ENCODE data around the gene ST3GAL3.
"Not testable (repeated sequence)": the region's sequence is repeated elsewhere in the genome, so short reads cannot be mapped to it uniquely, and the experiment has no call there.

The ST3GAL3 gene

DNA sequence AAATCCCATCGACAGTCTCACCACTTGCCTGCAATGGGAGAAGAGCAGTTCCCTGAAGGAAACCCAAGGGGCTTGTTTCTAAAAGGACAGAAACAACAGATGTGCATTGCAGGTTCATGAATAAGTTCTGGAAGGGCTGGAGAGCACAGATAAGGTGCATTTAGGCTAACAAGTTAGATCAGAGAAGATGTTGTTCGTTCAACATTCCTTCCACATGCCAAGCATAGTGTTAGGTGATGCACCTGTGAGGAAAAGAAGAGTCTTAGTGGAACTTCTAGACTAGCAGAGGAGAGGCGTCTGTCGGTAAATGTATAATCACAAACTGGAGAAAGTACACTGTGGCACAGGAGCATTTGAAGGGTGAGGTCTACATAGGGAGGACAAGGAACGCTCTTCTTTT is 98.0 kb downstream of the ST3GAL3 start:
- no peak for DNase-seq (ENCODE audit: low read depth, low spot score)

DNA sequence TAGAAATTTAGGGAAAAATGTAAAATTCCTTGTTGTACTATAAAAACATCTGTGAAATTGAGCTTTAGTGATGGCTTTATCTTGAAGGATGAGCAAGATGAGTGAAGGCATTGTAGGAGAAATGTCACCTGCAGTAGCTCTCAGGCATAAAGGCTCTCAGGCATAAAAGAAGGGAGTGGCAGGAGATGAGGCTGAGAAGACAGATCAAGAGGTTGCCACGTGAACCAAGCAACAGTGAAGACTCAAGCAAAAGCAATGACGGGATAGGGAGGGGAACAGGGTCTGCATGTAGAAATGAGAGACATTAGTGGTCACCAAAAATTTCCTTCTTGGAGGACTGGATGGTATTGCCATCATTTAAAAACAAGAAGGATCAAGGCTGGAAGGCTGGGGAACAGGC is 98.8 kb downstream of the ST3GAL3 start:
- DNase-seq (ENCODE audit: low read depth, low spot score) = no peak
- H3K4me3 ChIP-seq (ENCODE audit: low read length) = no peak overlapping the region

More for the DNA sequence above, 98.0 kb downstream of the ST3GAL3 start:
- no peak overlapping the region for H3K4me3 ChIP-seq (ENCODE audit: low read length)

DNA sequence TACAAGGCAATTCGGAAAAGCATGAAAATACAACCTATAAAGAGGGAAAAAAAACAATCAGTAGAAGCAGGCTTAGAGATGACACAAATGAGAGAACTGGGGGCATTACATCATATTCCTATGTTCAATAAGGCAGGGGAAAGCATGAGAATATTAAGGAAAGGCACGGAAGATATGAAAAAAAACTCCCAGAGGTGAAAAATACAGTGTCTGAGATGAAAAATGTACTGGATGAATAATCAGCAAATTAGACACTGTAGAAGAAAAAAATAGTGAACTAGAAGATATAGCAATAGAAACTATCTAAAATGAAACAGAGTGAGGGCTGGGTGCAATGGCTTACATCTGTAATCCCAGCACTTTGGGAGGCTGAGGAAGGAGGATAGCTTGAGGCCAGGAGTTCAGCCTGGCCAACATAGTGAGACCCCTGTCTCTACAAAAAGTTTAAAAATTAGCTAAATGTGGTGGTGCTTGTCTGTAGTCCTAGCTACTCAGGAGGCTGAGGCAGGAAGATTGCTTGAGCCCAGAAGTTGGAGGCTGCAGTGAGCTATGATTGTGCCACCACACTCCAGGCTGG is 101.8 kb downstream of the ST3GAL3 start:
- no peak overlapping the region for H3K4me3 ChIP-seq (ENCODE audit: low read length)
- no peak for DNase-seq (ENCODE audit: low read depth, low spot score)

DNA sequence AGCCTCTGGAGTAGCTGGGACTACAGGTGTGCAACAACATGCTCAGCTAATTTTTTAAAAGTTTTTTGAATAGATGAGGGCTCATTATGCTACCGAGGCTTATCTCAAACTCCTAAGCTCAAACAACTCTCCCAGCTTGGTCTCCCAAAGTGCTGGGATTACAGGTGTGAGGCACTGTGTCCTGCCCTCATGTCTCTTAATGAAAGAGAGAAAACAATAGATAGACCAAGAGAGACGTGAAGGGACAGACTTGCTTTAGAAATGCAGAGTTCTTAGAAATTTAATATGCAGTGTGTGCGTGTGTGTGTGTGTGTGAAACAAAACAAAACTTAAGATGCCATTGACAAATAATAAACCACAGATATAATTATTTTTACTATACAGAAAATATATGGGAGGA is 105.2 kb downstream of the ST3GAL3 start:
- no peak overlapping the region for H3K4me3 ChIP-seq (ENCODE audit: low read length)
- no peak for DNase-seq (ENCODE audit: low read depth, low spot score)

DNA sequence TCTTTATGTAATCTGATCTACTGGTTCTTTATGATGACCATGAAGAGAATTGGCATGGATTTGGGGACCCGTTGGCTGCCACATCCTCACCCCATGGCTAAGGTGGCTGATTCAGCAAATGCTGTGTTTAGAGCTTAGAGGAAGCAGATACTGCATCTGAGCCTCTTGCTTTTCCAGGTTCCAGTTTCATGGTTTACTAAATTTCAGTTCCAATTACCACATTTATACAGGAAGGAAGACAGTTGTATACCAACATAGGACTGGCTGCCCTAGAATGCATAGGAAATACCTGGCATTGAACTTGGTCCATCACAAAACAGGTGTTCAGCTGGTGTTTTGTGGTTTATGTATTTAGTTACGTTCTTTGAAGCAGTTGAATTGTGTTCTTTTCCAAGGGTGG is 107.1 kb downstream of the ST3GAL3 start:
- no peak overlapping the region for H3K4me3 ChIP-seq (ENCODE audit: low read length)
- DNase-seq (ENCODE audit: low read depth, low spot score) = peak; percentile 44

DNA sequence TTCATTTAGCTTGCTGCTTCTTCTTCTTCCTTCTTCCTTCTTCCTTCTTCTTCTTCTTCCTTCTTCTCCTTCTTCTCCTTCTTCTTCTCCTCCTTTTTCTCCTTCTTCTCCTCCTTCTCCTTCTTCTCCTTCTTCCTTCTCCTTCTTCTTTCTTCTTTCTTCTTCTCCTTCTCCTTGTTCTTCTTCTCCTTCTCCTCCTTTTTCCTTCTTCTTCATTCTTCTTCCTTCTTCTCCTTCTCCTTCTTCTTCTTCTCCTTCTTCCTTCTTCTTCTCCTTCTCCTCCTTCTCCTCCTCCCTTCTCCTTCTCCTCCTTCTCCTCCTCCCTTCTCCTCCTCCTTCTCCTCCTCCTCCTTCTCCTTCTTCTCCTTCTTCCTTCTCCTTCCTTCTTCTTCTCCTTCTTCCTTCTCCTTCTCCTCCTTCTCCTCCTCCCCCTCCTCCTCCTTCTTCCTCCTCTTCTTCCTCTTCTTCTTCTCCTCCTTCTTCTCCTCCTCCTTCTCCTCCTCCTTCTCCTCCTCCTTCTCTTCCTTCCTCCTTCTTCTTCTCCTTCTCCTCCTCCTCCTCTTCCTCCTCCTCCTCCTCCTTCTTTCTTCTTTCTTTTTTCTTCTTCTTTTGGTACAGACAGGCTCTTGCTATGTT is 110.1 kb downstream of the ST3GAL3 start:
- no peak for DNase-seq (ENCODE audit: low read depth, low spot score)
- no peak overlapping the region for H3K4me3 ChIP-seq (ENCODE audit: low read length)

DNA sequence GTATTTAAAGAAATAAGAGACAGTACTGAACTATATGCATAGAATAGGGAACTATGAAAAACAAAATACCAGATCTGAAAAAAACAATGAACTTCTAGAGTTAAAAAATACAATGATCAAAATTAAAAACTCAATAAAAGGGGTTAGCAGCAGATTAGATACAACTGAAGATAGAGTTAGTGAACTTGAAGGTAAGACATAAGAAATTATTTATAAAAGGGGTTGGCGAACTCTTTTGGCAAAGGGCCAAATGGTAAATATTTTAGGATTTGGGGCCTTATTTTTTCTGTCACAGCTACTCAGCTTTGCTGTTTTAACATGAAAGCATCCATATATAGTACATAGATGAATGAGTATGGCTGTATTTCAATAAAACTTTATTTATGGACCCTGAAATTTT is 111.4 kb downstream of the ST3GAL3 start:
- DNase-seq (ENCODE audit: low read depth, low spot score) = no peak
- no peak overlapping the region for H3K4me3 ChIP-seq (ENCODE audit: low read length)

DNA sequence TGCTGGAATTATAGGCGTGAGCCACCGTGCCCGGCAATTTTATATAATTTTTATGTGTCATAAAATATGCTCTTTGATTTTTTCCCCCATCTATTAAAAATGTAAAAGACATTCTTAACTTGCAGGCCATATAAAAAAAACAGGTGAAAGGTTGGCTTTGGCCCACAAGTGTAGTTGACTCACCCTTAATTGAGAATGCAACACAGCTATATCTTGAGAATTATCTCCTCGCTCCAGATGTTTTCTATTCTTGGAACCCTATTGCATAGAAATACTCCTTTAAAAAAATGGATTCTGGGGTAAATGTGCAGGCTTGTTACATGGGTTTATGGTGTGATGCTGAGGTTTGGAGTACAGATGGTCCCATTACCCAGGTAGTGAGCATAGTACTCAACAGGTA is 112.0 kb downstream of the ST3GAL3 start:
- no peak overlapping the region for H3K4me3 ChIP-seq (ENCODE audit: low read length)
- DNase-seq (ENCODE audit: low read depth, low spot score) = no peak

DNA sequence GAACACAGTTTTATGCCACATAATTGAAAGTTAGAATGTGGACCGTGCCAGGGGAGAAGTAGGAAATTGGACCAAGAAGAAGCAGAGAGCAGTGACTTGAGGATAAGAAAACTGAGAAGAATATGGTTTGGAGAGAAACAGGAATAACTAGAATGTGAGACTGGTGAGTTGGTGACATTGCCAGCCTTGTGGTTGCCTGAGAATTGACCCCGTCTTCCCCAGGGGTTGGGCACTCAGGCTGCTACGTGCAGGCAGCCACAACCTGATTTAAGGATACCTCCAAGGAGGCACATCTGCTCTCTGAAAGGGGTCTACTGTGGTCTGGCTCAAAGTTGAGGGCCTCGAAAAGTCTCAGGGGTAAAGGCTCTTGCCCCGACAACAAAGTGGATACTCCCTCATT is 114.1 kb downstream of the ST3GAL3 start:
- DNase-seq (ENCODE audit: low read depth, low spot score) = no peak

DNA sequence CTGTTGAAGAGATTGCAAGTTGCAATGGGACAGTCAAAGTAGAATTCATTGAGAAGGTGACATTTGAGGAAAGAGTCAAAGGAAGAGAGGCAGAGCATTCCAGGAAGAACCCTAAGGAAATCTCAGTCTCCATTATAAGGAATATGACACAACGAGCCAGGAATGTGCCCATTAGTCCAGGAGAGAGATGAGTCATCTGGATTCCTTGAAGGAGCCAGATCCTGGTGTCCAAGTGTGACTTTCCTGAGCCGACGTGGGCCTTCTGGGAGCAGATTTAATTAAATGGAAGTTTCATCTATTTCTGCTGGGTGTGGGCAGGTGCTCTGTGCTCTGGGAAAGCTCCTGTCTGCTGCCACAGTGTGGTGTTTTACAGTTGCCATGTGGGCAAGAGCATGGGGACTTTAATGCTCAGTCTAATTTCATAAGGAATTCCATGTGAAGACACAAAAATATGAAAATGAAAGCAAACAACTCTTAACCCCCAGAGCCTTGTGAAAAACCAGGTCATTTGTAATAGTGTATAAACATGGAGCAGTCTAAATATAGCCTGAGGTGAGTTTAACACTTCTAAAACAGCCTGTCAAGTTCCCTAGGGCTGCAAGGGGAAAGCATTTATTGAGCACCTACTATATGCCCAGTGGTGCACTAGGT is 114.8 kb downstream of the ST3GAL3 start:
- H3K4me3 ChIP-seq (ENCODE audit: low read length) = no peak overlapping the region
- no peak for DNase-seq (ENCODE audit: low read depth, low spot score)

More for the DNA sequence above, 114.1 kb downstream of the ST3GAL3 start:
- no peak overlapping the region for H3K4me3 ChIP-seq (ENCODE audit: low read length)

DNA sequence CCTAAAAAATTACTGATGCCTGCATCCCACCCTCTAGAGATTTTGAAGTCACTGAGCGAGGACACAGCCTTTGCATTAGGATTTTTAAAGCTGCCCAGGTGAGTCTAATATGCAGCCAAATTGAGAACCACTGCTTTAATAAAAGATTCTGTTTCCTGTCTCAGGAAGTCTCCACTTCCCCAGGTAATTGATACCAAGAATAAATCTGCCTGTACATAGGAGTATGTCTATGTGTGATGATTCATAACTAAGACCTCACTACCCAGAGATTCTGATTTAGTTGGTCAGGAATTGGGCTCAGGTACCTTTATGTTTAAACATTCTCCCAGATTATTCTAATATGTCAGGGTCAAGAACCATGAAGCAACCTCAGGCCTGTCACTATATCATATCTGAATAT is 117.5 kb downstream of the ST3GAL3 start:
- H3K4me3 ChIP-seq (ENCODE audit: low read length) = no peak overlapping the region
- no peak for DNase-seq (ENCODE audit: low read depth, low spot score)

DNA sequence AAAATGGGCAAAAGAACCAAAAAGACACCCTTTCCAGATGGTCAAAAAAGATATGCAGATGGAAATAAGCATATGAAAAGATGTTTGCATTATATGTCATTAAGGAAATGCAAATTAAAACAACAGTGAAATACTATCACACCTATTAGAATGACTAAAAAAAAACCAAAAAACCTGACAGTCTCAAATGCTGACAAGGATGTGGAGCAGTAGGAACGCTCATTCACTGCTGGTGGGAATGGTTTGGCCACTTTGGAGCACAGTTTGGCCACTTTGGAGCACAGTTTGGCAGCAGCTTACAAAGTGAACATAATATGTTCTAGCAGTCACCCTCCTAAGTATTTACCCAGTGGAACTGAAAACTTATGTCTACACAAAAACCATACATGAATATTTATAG is 121.2 kb downstream of the ST3GAL3 start:
- DNase-seq (ENCODE audit: low read depth, low spot score) = no peak
- H3K4me3 ChIP-seq (ENCODE audit: low read length) = no peak overlapping the region

DNA sequence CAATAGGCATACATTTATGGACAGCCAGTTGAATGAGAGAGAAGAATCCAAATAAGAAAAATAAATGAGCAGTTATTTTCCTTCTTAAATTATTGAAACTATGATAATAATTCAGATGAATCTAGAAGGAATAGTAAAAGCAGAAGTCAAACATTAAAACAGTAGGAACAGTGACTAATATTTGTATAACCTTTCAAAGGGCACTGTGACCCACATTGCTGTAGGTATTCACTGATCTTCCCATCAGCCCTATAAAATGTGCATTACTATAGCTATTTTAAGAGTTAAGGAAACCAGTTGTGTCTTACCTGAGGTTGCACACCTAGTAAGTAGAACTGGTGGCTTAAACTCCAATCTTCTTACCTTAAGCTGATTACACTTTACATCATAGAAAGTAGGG is 123.5 kb downstream of the ST3GAL3 start:
- no peak for DNase-seq (ENCODE audit: low read depth, low spot score)
- no peak overlapping the region for H3K4me3 ChIP-seq (ENCODE audit: low read length)

DNA sequence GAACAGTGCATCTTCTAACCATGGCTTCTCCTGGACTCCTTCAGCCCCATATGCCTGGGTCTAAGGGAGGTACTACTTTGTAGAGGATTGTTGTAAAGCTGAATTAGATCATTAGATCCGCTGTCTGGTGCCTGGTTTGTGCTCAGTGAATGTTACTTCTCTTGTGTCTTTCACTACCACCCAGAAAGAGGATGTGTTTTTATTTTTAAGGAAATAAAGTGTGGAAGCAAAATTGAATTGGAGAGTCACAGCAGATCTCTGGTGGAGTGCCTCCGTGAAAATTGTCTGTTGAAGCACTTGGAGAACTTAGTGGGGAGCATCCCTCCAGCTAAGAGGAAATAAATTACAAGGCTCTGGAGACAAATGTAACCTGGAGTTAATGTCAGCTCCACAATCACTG is 124.5 kb downstream of the ST3GAL3 start:
- H3K4me3 ChIP-seq (ENCODE audit: low read length) = no peak overlapping the region; the same call in 1 of the 2 replicates
- DNase-seq (ENCODE audit: low read depth, low spot score) = no peak

DNA sequence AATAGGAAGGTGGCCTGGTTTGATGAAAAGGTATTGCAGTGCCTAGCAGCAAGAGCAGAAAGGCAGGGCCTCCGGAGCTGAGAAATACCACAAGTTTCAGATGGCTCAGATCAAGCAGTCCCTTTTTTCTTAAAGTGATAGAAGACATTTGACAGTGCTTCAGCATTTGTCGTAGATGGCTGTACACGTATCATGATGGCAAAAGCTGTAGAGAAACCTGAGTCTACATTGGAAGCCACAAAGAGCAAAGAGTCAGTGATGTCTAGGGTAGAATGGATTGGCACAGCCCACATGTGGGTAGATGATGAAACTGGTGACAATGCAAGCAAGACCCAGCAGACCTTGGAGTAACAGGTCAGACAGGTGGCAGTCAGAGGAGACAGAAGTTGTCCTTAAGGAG is 124.9 kb downstream of the ST3GAL3 start:
- no peak overlapping the region; the same call in 1 of the 2 replicates for H3K4me3 ChIP-seq (ENCODE audit: low read length)
- DNase-seq (ENCODE audit: low read depth, low spot score) = peak; percentile 80

DNA sequence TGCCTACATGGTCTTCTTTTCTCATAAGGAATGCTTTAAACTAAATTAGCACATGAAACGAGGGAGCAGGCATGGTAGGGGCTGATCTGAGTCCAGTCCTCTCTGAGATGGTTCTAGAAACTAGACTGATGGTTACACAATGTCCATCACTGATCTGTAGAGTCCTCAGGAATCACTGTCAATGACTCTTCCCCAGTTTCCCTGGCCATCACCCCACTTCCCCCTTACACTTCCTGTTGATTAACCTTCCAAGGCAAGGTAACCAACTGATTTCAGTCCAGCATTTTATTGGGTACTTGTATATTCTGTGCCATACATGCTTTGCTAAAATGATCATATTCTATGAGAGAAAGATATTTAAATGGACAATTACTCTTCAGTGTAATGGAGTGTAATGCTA is 125.7 kb downstream of the ST3GAL3 start:
- no peak overlapping the region for H3K4me3 ChIP-seq (ENCODE audit: low read length)
- DNase-seq (ENCODE audit: low read depth, low spot score) = no peak

DNA sequence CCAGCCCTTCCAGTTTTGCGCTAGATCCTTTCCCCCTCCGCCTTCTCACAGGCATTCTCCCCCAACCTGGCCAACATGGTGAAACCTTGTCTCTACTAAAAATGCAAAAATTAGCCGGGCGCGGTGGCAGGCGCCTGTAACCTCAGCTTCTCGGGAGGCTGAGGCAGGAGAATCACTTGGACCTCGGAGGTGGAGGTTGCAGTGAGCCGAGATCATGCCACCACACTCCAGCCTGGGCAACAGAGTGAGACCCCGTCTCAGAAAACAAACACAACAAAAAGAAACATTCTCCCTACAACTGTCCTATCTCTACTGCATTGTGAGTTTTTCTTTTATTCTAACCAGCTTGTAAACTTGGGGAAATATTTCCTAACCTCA is 126.6 kb downstream of the ST3GAL3 start:
- H3K4me3 ChIP-seq (ENCODE audit: low read length); DNase-seq (ENCODE audit: low read depth, low spot score): not testable (repeated sequence)

DNA sequence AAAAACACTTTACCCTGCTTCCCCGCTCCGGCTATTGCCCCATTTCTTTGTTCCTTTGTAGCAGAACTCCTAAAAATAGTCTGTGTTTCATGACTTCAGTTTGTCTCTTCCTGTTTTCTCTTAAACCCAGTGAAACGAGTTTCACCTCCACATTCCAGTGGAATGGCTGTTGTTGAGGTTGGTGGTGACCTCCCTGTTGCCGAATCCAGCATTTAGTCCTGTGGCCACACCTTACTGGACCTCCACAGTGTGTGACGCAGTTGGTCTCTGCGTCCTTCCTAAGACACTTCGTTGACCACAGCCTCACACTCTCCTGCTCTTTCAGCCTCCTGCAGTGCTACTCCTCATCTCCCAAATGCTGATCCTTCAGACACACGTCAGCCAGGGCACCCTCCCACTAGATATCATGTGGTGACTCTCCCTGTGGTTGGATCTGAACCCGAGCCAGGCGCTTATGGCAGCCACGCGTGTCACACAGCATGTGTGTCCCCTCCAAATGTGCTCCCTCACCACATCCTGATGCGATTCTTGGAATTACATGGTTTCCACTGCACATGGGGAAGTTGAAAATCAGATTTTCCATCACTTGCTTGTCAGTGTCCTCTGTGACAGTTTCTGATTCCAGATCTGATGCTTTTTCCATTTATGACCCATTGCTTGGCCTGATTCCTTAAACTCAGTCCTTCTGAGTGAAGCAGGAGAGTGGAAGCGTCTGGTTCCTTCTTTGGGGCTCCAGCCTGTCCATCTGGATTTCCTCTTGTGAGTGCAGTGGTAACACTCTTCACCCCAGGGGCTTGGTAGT is 127.1 kb downstream of the ST3GAL3 start:
- no peak overlapping the region for H3K4me3 ChIP-seq (ENCODE audit: low read length)
- no peak for DNase-seq (ENCODE audit: low read depth, low spot score)

DNA sequence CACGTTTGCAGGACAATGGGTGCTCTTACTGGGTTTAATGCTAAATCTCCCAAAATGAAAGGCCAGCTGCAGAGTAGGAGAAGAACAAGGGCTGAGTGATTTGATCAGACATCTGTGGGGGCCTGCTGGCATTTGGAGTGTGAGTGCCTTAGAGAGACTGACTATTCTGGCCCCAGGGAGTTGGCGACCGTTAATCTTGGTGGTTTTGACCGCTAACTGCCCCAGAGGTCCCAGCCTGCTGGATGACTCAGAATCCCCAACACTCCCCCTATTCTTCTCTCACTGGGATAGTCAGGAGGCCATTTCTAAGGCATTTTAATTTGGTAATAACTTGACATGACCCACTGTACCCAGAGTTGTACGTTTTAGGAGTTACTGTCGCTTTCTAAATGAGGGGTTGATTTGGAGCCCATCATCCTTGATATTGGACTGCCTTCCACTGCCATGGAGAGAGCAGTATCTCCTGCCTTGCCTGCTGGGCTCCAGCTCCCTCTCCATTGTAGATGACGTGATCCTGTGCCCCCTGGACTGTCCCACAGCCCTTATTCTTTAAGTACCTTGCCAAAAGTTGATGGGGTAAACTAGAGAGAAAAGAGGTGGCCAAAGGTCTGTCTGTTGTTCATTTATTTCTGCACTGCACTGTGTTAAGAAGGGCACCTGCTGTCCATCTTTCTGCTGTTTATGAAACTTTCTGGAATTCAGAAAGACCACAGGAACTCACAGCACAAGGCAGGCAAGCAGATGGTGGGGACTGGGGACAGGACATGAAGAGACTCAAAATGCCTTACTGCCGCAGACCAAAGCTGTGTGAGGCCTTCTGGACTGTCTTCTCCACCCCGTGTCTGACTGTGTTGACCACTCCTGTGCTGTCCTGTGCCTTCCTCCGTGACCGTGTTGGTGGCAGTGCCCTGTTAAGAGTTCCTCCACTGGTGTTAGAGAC is 128.0 kb downstream of the ST3GAL3 start:
- no peak for DNase-seq (ENCODE audit: low read depth, low spot score)
- H3K4me3 ChIP-seq (ENCODE audit: low read length) = no peak overlapping the region
